SH-SY5Y (cell line): ENCODE results near the gene RNF157.

Experiments
- GATA2 ChIP-seq: IDR thresholded peaks from 2 replicates; pipeline ENCODE4 v1.6.1; 2011; ENCODE audit warnings: mild to moderate bottlenecking, low read depth, low read length
- GATA3 ChIP-seq: IDR thresholded peaks from 2 replicates; pipeline ENCODE4 v1.6.1; 2011; ENCODE audit warnings: low read depth, mild to moderate bottlenecking, low read length, moderate library complexity

DNA sequence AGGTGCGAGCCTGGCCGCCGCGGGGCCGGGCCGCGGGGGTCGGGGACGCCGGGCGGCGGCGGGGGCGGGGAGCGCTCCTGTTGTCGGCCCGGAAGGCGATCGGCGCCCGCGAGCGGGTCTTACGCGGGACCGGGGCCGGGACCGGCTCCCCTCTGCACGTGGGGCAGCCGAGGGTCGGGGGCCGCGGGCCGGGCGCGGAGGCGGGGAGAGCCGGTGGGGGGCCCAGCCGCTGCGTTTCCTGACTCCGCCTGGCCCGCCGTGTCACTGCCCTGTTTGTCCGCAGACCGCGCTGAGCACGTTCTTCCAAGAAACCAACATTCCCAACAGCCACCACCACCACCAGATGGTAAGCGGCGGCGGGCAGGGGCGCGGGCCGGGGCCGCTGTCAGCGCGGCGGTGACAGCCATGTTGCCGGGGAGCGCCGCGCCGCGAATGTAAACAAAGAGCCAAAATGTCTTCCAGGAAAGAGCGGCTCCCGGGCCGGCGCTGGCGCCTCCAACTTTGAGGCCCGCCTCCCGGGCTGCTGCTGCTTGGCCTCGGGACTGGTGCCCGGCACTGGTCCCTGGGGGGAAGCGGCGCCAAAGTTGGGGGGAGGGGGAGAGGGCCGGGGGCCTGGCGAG lies 25.4 kb upstream of the RNF157 start:
- TF ChIP-seq GATA2 (no peak), GATA3 (no peak)
